ENCODE results near the gene PLCD3. TPM values are rescaled to one million over a fixed set of nuclear protein-coding genes. Genes with fewer than 3 reads are reported as not detected.
A peak's percentile ranks its signal among the peaks of the same experiment; 100 is the strongest.

PLCD3 gene
- total and polyA plus RNA-seq, 2 of the 13 experiments (the other 11 are each of a cell fraction or from before 2014, with no cell fraction given), result 11.3 to 39.1 TPM

GRCh38 chr17:45131616-45132319 lies 547 bp downstream of the PLCD3 start (continued):
- TF ChIP-seq ZNF274 (CRISPR knock-in tag; IDR thresholded peaks at IDR 0.05) (no peak), ZNF790 (CRISPR knock-in tag; IDR thresholded peaks at IDR 0.05; ENCODE audit: borderline replicate concordance) (no peak), ZNF83 (CRISPR knock-in tag; IDR thresholded peaks at IDR 0.05; ENCODE audit: borderline replicate concordance) (no peak), ZNF296 (CRISPR knock-in tag; conservative IDR thresholded peaks at IDR 0.05) (no peak), ZNF331 (CRISPR knock-in tag; IDR thresholded peaks at IDR 0.05) (0 out of 2 replicates have a peak, but pooled peaks have one; percentile 15), ZNF841 (CRISPR knock-in tag; IDR thresholded peaks at IDR 0.05; ENCODE audit: borderline replicate concordance) (no peak), ZNF512B (CRISPR knock-in tag; IDR thresholded peaks at IDR 0.05; ENCODE audit: borderline replicate concordance) (peak; percentile 63; the same call in 1 of the 2 replicates), ATF1 (CRISPR knock-in tag; IDR thresholded peaks at IDR 0.05) (no peak), RNF2 (conservative IDR thresholded peaks at IDR 0.05; ENCODE audit: low read depth) (no peak), ZKSCAN5 (CRISPR knock-in tag; IDR thresholded peaks at IDR 0.05) (no peak), ZBTB8A (CRISPR knock-in tag; IDR thresholded peaks at IDR 0.05; ENCODE audit: borderline replicate concordance, low read depth) (no peak), ZKSCAN8 (CRISPR knock-in tag; IDR thresholded peaks at IDR 0.05; ENCODE audit: borderline replicate concordance) (0 out of 2 replicates have a peak, but pooled peaks have one; percentile 16), ZSCAN12 (CRISPR knock-in tag; IDR thresholded peaks at IDR 0.05) (0 out of 2 replicates have a peak, but pooled peaks have one; percentile 29), ZFP36L1 (CRISPR knock-in tag; IDR thresholded peaks at IDR 0.05) (no peak), ZNF510 (CRISPR knock-in tag; IDR thresholded peaks at IDR 0.05; ENCODE audit: low read depth) (no peak)
- TF ChIP-seq, protein P1, sequence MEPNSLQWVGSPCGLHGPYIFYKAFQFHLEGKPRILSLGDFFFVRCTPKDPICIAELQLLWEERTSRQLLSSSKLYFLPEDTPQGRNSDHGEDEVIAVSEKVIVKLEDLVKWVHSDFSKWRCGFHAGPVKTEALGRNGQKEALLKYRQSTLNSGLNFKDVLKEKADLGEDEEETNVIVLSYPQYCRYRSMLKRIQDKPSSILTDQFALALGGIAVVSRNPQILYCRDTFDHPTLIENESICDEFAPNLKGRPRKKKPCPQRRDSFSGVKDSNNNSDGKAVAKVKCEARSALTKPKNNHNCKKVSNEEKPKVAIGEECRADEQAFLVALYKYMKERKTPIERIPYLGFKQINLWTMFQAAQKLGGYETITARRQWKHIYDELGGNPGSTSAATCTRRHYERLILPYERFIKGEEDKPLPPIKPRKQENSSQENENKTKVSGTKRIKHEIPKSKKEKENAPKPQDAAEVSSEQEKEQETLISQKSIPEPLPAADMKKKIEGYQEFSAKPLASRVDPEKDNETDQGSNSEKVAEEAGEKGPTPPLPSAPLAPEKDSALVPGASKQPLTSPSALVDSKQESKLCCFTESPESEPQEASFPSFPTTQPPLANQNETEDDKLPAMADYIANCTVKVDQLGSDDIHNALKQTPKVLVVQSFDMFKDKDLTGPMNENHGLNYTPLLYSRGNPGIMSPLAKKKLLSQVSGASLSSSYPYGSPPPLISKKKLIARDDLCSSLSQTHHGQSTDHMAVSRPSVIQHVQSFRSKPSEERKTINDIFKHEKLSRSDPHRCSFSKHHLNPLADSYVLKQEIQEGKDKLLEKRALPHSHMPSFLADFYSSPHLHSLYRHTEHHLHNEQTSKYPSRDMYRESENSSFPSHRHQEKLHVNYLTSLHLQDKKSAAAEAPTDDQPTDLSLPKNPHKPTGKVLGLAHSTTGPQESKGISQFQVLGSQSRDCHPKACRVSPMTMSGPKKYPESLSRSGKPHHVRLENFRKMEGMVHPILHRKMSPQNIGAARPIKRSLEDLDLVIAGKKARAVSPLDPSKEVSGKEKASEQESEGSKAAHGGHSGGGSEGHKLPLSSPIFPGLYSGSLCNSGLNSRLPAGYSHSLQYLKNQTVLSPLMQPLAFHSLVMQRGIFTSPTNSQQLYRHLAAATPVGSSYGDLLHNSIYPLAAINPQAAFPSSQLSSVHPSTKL (CRISPR knock-in tag; IDR thresholded peaks at IDR 0.05), result no peak; the same call in 1 of the 2 replicates
- TF ChIP-seq, protein P2, sequence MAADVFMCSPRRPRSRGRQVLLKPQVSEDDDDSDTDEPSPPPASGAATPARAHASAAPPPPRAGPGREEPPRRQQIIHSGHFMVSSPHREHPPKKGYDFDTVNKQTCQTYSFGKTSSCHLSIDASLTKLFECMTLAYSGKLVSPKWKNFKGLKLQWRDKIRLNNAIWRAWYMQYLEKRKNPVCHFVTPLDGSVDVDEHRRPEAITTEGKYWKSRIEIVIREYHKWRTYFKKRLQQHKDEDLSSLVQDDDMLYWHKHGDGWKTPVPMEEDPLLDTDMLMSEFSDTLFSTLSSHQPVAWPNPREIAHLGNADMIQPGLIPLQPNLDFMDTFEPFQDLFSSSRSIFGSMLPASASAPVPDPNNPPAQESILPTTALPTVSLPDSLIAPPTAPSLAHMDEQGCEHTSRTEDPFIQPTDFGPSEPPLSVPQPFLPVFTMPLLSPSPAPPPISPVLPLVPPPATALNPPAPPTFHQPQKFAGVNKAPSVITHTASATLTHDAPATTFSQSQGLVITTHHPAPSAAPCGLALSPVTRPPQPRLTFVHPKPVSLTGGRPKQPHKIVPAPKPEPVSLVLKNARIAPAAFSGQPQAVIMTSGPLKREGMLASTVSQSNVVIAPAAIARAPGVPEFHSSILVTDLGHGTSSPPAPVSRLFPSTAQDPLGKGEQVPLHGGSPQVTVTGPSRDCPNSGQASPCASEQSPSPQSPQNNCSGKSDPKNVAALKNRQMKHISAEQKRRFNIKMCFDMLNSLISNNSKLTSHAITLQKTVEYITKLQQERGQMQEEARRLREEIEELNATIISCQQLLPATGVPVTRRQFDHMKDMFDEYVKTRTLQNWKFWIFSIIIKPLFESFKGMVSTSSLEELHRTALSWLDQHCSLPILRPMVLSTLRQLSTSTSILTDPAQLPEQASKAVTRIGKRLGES (CRISPR knock-in tag; IDR thresholded peaks at IDR 0.05; ENCODE audit: borderline replicate concordance), result no peak
- TF ChIP-seq, protein P3, sequence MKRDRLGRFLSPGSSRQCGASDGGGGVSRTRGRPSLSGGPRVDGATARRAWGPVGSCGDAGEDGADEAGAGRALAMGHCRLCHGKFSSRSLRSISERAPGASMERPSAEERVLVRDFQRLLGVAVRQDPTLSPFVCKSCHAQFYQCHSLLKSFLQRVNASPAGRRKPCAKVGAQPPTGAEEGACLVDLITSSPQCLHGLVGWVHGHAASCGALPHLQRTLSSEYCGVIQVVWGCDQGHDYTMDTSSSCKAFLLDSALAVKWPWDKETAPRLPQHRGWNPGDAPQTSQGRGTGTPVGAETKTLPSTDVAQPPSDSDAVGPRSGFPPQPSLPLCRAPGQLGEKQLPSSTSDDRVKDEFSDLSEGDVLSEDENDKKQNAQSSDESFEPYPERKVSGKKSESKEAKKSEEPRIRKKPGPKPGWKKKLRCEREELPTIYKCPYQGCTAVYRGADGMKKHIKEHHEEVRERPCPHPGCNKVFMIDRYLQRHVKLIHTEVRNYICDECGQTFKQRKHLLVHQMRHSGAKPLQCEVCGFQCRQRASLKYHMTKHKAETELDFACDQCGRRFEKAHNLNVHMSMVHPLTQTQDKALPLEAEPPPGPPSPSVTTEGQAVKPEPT (CRISPR knock-in tag; IDR thresholded peaks at IDR 0.05; ENCODE audit: low read depth), result no peak
